Femur (tissue), 1 donor: Measurements from ENCODE around the gene GTF2E1.

ENCODE experiments used
- DNase-seq: peaks from one replicate; pipeline ENCODE4 v3.0.0-alpha.2; 2017

Gene GTF2E1

DNA sequence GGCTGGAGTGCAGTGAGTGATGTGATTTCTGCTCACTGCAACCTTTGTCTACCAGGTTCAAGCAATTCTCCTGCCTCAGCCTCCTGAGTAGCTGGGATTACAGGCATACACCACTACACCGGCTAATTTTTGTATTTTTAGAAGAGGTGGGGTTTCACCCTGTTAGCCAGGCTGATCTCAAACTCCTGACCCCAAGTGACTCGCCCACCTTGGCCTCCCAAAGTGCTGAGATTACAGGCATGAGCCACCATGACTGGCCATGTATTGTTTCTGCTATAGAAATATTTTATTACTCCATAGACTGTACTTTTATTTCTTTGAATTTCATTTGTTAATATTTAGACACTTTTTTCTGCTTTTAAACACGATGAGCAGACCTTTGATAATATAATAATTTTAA is 60.4 kb downstream of the GTF2E1 start:
- no peak for DNase-seq

DNA sequence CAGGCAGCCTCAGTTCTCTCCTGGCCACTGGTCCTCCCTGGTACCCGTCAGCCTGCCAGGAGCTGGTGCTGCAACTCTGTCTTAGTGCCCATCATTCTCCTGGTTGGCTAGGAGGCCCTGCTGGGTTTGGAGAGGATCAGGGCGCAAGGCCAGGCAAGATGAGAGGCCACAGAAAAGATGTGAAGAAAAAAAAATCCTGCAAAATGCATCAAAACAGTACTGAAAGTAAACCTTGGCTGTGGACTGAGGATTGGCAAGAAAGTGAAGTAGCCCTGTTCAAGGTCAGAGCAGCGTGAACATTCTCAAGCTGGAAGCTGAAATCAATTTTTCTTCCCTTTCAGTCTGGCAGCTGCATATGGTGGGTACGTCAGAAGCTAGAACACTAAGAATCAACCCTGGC is 74.2 kb downstream of the GTF2E1 start:
- DNase-seq, result no peak

DNA sequence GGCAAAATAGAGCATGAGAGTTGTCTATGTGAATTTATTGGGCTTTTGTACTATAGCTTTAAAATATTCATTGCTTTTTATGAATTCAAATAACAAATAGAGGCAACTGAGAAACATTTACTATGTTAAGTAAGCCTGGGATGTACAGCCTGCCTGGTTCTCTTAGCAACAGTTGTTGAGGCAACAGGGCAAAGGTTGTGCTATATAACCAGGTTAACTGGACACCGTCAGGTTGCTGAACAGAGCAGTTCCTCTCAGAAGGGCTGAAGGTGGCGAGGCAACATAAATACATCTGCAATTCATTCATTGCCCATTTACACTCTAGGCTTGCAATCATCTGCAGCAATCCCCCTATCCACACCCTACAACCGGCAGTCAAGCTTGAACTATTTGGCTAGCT is 78.2 kb downstream of the GTF2E1 start:
- DNase-seq, result no peak

DNA sequence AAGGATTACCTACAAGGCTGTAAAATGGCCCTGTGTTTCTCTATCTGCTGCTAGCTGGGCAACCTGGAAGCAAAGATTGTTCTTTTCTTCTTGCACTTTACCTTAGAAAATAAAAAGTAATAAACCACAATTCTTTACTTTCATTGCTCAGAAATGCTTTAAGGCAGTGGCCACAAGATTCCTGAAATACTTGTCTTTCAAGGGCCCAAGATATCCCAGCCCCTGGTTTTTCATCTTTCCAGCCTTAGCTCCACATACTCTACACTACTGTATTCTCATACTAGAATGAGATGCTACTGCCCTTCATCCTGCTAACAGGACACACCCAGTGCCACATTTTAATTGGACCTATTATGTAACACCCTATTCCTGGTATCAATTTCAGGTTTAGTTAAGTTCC is 78.9 kb downstream of the GTF2E1 start:
- no peak for DNase-seq

DNA sequence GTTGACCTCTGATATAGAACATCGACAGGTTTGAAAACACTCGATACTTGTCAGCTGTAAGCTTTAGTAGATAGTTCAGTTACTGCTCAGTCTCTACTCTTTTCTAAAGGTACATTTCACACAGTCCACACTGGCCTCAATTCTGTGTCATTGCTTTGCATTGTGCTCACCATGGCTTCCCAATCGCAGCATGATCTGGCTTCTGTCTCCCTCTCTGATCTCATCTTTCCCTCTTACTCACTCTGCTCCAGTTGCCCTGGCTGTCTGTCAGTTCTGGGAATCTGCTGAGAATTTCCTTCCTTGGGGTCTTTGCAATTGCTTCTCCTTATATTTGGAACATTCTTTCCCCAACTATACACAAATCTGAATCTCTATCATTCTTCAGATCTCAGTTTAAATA is 80.6 kb downstream of the GTF2E1 start:
- no peak for DNase-seq

DNA sequence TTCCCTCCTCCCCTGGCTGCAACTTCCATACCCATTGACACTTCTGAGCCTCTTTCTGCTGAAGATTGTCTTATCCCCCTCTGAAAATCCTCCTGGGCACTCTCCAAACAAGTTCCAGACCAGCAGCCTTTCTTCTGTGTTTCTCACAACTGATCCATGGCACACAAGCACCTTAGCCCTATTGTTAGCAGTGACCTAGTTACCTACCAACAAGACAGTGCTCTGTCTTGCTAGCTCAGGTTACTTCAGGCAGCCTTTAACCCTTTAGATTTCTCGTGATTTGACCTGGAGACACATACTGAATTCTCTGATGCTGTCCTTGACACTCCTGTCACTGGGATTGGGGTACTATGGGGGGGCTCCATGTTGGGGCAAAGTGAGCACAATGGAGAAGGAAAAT is 82.1 kb downstream of the GTF2E1 start:
- no peak for DNase-seq

DNA sequence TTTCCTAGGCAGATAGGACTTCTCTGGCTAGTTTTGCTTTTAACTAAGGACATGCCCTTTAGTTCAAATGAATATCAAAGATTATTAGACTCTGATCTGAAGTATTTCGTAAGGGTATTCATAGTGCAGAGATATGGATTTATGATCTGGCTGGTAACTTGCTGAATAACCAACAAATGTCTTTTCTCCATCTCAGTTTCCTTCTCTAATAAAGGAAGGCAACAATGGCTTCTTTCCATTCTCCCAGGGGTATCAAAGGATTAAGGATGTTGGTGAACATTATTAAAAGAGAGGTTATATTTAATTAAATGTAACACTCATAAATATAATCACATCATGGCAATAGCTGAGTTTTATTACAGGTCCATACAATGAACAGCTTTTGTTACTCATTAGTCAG is 86.3 kb downstream of the GTF2E1 start:
- no peak for DNase-seq

DNA sequence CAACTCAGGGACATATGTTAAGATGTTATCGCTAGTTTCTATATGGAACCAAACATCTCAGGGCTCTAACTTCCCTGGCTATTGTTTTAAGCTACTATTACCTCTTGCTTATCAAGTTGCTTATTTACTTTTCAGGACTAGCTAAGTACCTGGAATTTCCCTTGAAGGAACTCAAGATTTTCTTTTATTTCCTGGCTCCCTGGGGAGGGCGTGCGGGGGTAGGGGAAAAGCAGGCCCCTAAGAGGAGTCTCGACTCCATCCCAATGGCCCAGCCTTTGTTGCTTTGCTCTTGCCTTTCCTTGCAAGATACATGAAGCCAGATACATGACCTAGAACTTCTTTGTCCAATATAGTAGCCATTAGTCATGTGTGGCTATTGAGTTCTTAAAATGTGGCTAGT is 88.5 kb downstream of the GTF2E1 start:
- DNase-seq, result no peak
